ENCODE data around the gene PTDSS2. TPM values are rescaled to one million over a fixed set of nuclear protein-coding genes. Genes with fewer than 3 reads are reported as not detected.

PTDSS2 gene
- total and polyA plus RNA-seq, 10 of the 15 experiments (the other 5 are each of a cell fraction or from before 2014, with no cell fraction given): 0.39 to 21.1 (median 10.8) TPM

DNA sequence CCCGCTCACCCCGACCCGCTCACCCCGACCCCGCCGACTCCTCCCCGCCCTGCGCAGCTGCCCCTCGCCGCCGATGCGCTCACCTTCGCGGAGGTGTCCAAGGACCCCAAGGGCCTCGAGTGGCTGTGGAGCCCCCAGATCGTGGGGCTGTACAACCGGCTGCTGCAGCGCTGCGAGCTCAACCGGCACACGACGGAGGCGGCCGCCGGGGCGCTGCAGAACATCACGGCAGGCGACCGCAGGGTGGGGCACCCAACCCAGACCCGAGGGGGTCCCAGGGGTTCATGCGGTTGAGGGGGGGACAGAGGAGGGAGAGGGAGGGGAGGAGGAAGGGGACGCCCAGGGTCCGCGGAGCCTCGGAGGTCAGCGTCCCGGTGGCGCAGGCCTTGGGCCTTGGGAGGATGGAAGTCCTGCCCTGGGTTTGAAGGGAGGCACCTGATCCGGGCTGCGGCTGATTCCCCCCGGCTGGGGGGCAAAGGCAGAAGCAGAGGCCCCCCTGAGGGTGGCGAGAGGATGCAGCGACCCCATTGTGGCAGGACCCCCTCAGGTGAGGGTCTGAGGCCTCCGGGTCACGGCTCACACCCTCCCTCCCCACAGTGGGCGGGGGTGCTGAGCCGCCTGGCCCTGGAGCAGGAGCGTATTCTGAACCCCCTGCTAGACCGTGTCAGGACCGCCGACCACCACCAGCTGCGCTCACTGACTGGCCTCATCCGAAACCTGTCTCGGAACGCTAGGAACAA lies 46.9 kb upstream of the PTDSS2 start (continued):
- TF ChIP-seq ZBED1 (IDR thresholded peaks at IDR 0.05; ENCODE audit: borderline replicate concordance): no peak
- TF ChIP-seq, protein P1, sequence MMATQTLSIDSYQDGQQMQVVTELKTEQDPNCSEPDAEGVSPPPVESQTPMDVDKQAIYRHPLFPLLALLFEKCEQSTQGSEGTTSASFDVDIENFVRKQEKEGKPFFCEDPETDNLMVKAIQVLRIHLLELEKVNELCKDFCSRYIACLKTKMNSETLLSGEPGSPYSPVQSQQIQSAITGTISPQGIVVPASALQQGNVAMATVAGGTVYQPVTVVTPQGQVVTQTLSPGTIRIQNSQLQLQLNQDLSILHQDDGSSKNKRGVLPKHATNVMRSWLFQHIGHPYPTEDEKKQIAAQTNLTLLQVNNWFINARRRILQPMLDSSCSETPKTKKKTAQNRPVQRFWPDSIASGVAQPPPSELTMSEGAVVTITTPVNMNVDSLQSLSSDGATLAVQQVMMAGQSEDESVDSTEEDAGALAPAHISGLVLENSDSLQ (IDR thresholded peaks at IDR 0.05): no peak
- no peak for TF ChIP-seq NR2C2 (IDR thresholded peaks at IDR 0.05; ENCODE audit: borderline replicate concordance, control insufficient read depth, insufficient read length, low read depth)
- TF ChIP-seq, protein P2, sequence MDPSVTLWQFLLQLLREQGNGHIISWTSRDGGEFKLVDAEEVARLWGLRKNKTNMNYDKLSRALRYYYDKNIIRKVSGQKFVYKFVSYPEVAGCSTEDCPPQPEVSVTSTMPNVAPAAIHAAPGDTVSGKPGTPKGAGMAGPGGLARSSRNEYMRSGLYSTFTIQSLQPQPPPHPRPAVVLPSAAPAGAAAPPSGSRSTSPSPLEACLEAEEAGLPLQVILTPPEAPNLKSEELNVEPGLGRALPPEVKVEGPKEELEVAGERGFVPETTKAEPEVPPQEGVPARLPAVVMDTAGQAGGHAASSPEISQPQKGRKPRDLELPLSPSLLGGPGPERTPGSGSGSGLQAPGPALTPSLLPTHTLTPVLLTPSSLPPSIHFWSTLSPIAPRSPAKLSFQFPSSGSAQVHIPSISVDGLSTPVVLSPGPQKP (IDR thresholded peaks at IDR 0.05; ENCODE audit: low read depth, low read length): no peak

DNA sequence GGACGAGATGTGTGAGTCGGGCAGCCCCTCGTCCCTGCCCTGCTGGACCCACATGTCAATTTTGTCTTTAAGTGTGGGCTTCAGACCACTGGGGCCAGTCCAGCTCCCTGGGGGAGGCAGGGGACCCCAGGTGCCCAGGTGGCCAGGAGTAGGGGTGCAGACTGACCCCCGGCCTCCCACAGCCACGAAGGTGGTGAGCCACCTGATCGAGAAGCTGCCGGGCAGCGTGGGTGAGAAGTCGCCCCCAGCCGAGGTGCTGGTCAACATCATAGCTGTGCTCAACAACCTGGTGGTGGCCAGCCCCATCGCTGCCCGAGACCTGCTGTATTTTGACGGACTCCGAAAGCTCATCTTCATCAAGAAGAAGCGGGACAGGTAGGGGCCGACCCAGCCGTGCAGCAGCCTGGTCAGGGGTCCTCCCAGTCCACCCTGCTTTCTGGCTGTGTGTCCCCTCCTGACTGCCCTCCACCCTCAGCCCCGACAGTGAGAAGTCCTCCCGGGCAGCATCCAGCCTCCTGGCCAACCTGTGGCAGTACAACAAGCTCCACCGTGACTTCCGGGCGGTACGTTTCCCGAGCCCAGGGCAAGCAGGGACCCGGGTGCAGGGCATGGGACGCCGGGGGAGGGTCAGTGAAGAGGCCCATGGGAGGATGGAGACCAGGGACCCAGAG lies 46.2 kb upstream of the PTDSS2 start:
- DNase-seq (ENCODE audit: low read depth, low spot score) (no peak), FAIRE-seq (no peak), ATAC-seq (no peak)
- Histone ChIP-seq H3K9me3 (replicated peaks; ENCODE audit: control insufficient read depth, insufficient read depth, low read length) (no peaks in the 10 kb centered on the region; the same call in 2 of the 3 replicates), H3K4me3 (no peak overlapping the region), H3K79me2 (ENCODE audit: control insufficient read depth, insufficient read depth, low read length) (no peaks in the 10 kb centered on the region), H2AFZ (ENCODE audit: control insufficient read depth, low read depth, low read length) (no peak overlapping the region), H3K27me3 (replicated peaks in 1 of 2; ENCODE audit: control insufficient read depth in 2 of 2, insufficient read depth in 2 of 2, low read length in 1 of 2) (no peaks in the 10 kb centered on the region), H3K36me3 (ENCODE audit: control insufficient read depth in 2 of 2, insufficient read depth in 2 of 2, low read length in 1 of 2) (no peaks in the 10 kb centered on the region), H4K20me1 (ENCODE audit: control insufficient read depth, insufficient read depth) (no peaks in the 10 kb centered on the region), H3K27ac (ENCODE audit: control insufficient read depth, insufficient read depth) (no peak overlapping the region), H3K4me1 (ENCODE audit: control insufficient read depth, insufficient read depth, low read length) (peaks cover 6% of the 10 kb centered on the region; the same call in 1 of the 2 replicates), H3K4me2 (ENCODE audit: control insufficient read depth, insufficient read depth) (no peak overlapping the region), H3K9ac (ENCODE audit: control insufficient read depth, insufficient read depth, low read length) (no peak overlapping the region)
- ChIA-PET RAD21 (ENCODE audit: unreplicated experiment) (no interaction called here), POLR2A (no interaction called here), CTCF (no interaction called here), SMC1A (ENCODE audit: uncharacterized antibody, unreplicated experiment) (no interaction called here)
- TF ChIP-seq, protein P3, sequence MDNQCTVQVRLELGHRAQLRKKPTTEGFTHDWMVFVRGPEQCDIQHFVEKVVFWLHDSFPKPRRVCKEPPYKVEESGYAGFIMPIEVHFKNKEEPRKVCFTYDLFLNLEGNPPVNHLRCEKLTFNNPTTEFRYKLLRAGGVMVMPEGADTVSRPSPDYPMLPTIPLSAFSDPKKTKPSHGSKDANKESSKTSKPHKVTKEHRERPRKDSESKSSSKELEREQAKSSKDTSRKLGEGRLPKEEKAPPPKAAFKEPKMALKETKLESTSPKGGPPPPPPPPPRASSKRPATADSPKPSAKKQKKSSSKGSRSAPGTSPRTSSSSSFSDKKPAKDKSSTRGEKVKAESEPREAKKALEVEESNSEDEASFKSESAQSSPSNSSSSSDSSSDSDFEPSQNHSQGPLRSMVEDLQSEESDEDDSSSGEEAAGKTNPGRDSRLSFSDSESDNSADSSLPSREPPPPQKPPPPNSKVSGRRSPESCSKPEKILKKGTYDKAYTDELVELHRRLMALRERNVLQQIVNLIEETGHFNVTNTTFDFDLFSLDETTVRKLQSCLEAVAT (IDR thresholded peaks at IDR 0.05): no peak
- no peak for TF ChIP-seq KDM1A (IDR thresholded peaks at IDR 0.05; ENCODE audit: borderline replicate concordance)
- no peak for TF ChIP-seq SREBF1 (IDR thresholded peaks at IDR 0.05; ENCODE audit: low read length)
- no peak for TF ChIP-seq SMARCA5 (IDR thresholded peaks at IDR 0.05)
- TF ChIP-seq MYC (IDR thresholded peaks at IDR 0.05; ENCODE audit: insufficient read depth, insufficient read length, insufficient replicate concordance, low read length, severe bottlenecking): no peak
- TF ChIP-seq ETV6 (conservative IDR thresholded peaks at IDR 0.05 in 1 of 2, IDR thresholded peaks at IDR 0.05 in 1 of 2; ENCODE audit: borderline replicate concordance in 1 of 2, low read depth in 1 of 2): no peak
- no peak for TF ChIP-seq EED (IDR thresholded peaks at IDR 0.05; ENCODE audit: low read depth)
- no peak for TF ChIP-seq BRCA1 (IDR thresholded peaks at IDR 0.05; ENCODE audit: low read depth, low read length)
- TF ChIP-seq MYB (IDR thresholded peaks at IDR 0.05; ENCODE audit: borderline replicate concordance, low read depth, low read length): no peak
- intact Hi-C loops (cut with micrococcal nuclease; ENCODE audit: unreplicated experiment): no loop called here
- in situ Hi-C loops (cut with MboI): no loop called here
- WGBS (ENCODE audit: insufficient coverage, insufficient replicate concordance, low lambda C conversion rate, missing lambda C conversion rate): 72% methylated on average over 22 of the region's 27 CpGs
- no TSS peak for BruUV-seq (replicated peaks)

All from GM12878 (cell line).